ENCODE results near the gene STK35.

The STK35 gene

GRCh38 chr20:2136275-2136674 lies 34.6 kb downstream of the STK35 start:
- no peak for TF ChIP-seq CTCF (IDR thresholded peaks at IDR 0.05)
- Histone ChIP-seq H3K4me1 (ENCODE audit: control insufficient read depth in 1 of 2, insufficient read depth in 1 of 2, low read depth in 1 of 2, low read length in 1 of 2) (peaks cover 0 to 6% of the 10 kb centered on the region in 2 experiments), H3K36me3 (peaks cover 13% of the 10 kb centered on the region), H3K9me3 (no peaks in the 10 kb centered on the region), H3K27ac (no peak overlapping the region), H3K4me3 (ENCODE audit: low read depth in 1 of 2, low read length in 1 of 2) (no peak overlapping the region), H3K27me3 (no peaks in the 10 kb centered on the region)

GRCh38 chr20:2137552-2138201 lies 36.0 kb downstream of the STK35 start:
- Histone ChIP-seq H3K9me3 (no peaks in the 10 kb centered on the region), H3K27ac (no peak overlapping the region), H3K27me3 (no peaks in the 10 kb centered on the region), H3K4me3 (ENCODE audit: low read depth in 1 of 2, low read length in 1 of 2) (no peak overlapping the region), H3K36me3 (peaks cover 16% of the 10 kb centered on the region), H3K4me1 (ENCODE audit: control insufficient read depth in 1 of 2, insufficient read depth in 1 of 2, low read depth in 1 of 2, low read length in 1 of 2) (peaks cover 0 to 6% of the 10 kb centered on the region in 2 experiments)
- TF ChIP-seq CTCF (IDR thresholded peaks at IDR 0.05), result no peak

GRCh38 chr20:2138396-2138795 lies 36.8 kb downstream of the STK35 start:
- H3K27ac ChIP-seq, result no peak overlapping the region
- peaks cover 17% of the 10 kb centered on the region for H3K36me3 ChIP-seq
- H3K4me3 ChIP-seq (ENCODE audit: low read depth in 1 of 2, low read length in 1 of 2), result no peak overlapping the region
- H3K4me1 ChIP-seq (ENCODE audit: control insufficient read depth in 1 of 2, insufficient read depth in 1 of 2, low read depth in 1 of 2, low read length in 1 of 2), result peaks cover 0 to 6% of the 10 kb centered on the region in 2 experiments
- no peaks in the 10 kb centered on the region for H3K27me3 ChIP-seq
- H3K9me3 ChIP-seq, result no peaks in the 10 kb centered on the region
- TF ChIP-seq CTCF (IDR thresholded peaks at IDR 0.05), result no peak

- Histone ChIP-seq H3K9me3 (no peaks in the 10 kb centered on the region), H3K27ac (no peak overlapping the region), H3K27me3 (no peaks in the 10 kb centered on the region), H3K36me3 (peaks cover 20% of the 10 kb centered on the region), H3K4me1 (ENCODE audit: control insufficient read depth in 1 of 2, insufficient read depth in 1 of 2, low read depth in 1 of 2, low read length in 1 of 2) (peaks cover 0 to 6% of the 10 kb centered on the region in 2 experiments), H3K4me3 (ENCODE audit: low read depth in 1 of 2, low read length in 1 of 2) (no peak overlapping the region)
- TF ChIP-seq CTCF (IDR thresholded peaks at IDR 0.05), result no peak
These were observed 37.6 kb downstream of the STK35 start for GRCh38 chr20:2139250-2139649.

- no peak overlapping the region for H3K4me3 ChIP-seq (ENCODE audit: low read depth in 1 of 2, low read length in 1 of 2)
- peaks cover 0 to 6% of the 10 kb centered on the region in 2 experiments for H3K4me1 ChIP-seq (ENCODE audit: control insufficient read depth in 1 of 2, insufficient read depth in 1 of 2, low read depth in 1 of 2, low read length in 1 of 2)
- no peak for TF ChIP-seq CTCF (IDR thresholded peaks at IDR 0.05)
- H3K36me3 ChIP-seq, result peaks cover 25% of the 10 kb centered on the region
- no peaks in the 10 kb centered on the region for H3K9me3 ChIP-seq
- no peak overlapping the region for H3K27ac ChIP-seq
- H3K27me3 ChIP-seq, result no peaks in the 10 kb centered on the region
These were observed 38.1 kb downstream of the STK35 start for GRCh38 chr20:2139736-2140135.
